Caco-2 (cell line): Measurements from ENCODE around the gene PAPSS2. TPM values are rescaled to one million over a fixed set of nuclear protein-coding genes. Genes with fewer than 3 reads are reported as not detected.

Experiments
- BruUV-seq: library from RNA; stranded (reverse); fragments of 400-500 nt; replicated peaks from 2 replicates; lab custom pipeline; 2021; lab: Mats Ljungman, UMichigan
- CTCF ChIA-PET: fragments of 300-600 bp; sonication (Branson Sonifier 250); formaldehyde crosslinking; loops from one replicate; lab custom pipeline; 2022; ENCODE audit warnings: antibody characterized with exemption; lab: Charles Lee
- POLR2A ChIA-PET: fragments of 300-600 bp; sonication (Branson Sonifier 250); formaldehyde crosslinking; loops from one replicate; lab custom pipeline; 2022; ENCODE audit warnings: antibody characterized with exemption; lab: Charles Lee
- DNase-seq, 2 experiments: peaks; one replicate each; pipeline versions ENCODE4 v3.0.0 to v3.0.0-alpha.2; 2020 to 2022
- H3K27me3 ChIP-seq: replicated peaks from 2 replicates; pipeline ENCODE4 v1.6.0; 2011; ENCODE audit warnings: low read length; ENCODE audit not compliant: control insufficient read depth, insufficient read depth
- H3K36me3 ChIP-seq: 2 replicates; pipeline ENCODE4 v1.5.1; 2011; ENCODE audit warnings: low read length; ENCODE audit not compliant: control insufficient read depth, insufficient read depth
- H3K4me1 ChIP-seq: fragments of 250-450 bp; sonication (Bioruptor Pico); 2 replicates; pipeline ENCODE4 v1.5.1; 2020; ENCODE audit warnings: mild to moderate bottlenecking
- H3K4me3 ChIP-seq: 2 replicates; pipeline ENCODE4 v1.5.1; 2011; ENCODE audit warnings: low read depth, mild to moderate bottlenecking, control low read depth, low read length
- H3K9me3 ChIP-seq: fragments of 250-450 bp; sonication (Bioruptor Pico); 2 replicates; pipeline ENCODE4 v1.5.1; 2020; ENCODE audit warnings: mild to moderate bottlenecking, moderate library complexity
- H3K27ac Mint-ChIP-seq: one replicate; pipeline ENCODE4 v1.8.0; 2022; ENCODE audit warnings: mixed read lengths; ENCODE audit not compliant: unreplicated experiment
- H3K27me3 Mint-ChIP-seq: one replicate; pipeline ENCODE4 v1.8.0; 2022; ENCODE audit warnings: mixed read lengths; ENCODE audit not compliant: insufficient read depth, unreplicated experiment
- H3K36me3 Mint-ChIP-seq: one replicate; pipeline ENCODE4 v1.8.0; 2022; ENCODE audit warnings: mild to moderate bottlenecking, mixed read lengths; ENCODE audit not compliant: insufficient read depth, unreplicated experiment
- H3K4me1 Mint-ChIP-seq: one replicate; pipeline ENCODE4 v1.8.0; 2022; ENCODE audit warnings: low read depth, mixed read lengths; ENCODE audit not compliant: unreplicated experiment
- H3K4me3 Mint-ChIP-seq: one replicate; pipeline ENCODE4 v1.8.0; 2022; ENCODE audit warnings: mild to moderate bottlenecking, moderate library complexity, mixed read lengths; ENCODE audit not compliant: unreplicated experiment
- H3K9me3 Mint-ChIP-seq: one replicate; pipeline ENCODE4 v1.8.0; 2022; ENCODE audit warnings: mixed read lengths; ENCODE audit not compliant: unreplicated experiment
- intact Hi-C: fragments of 100-400 bp; cut with micrococcal nuclease; formaldehyde crosslinking; loops from one replicate; pipeline ENCODE4 v1.10.0; 2022; ENCODE audit not compliant: unreplicated experiment
- total RNA-seq: library from RNA; stranded (reverse); gene quantifications from 2 replicates; pipeline ENCODE4 v1.2.3, GENCODE V29; 2022
- TF ChIP-seq, protein P1 (sequence below), 2 experiments: fragments of 200-600 bp in 1 of 2; IDR thresholded peaks; 1 replicate in 1 of 2; 2 replicates in 1 of 2; pipeline versions ENCODE4 v1.5.1 to v1.8.0; 2011 to 2022; ENCODE audit warnings: antibody characterized with exemption in 1 of 2, control low read depth in 1 of 2, inconsistent platforms in 1 of 2, low read depth in 1 of 2, low read length in 1 of 2, mild to moderate bottlenecking in 1 of 2, moderate library complexity in 1 of 2; ENCODE audit not compliant: insufficient read depth in 1 of 2, severe bottlenecking in 1 of 2, unreplicated experiment in 1 of 2

The PAPSS2 gene
- total RNA-seq, 1 experiment from 2014 or later = 4.3 TPM

DNA sequence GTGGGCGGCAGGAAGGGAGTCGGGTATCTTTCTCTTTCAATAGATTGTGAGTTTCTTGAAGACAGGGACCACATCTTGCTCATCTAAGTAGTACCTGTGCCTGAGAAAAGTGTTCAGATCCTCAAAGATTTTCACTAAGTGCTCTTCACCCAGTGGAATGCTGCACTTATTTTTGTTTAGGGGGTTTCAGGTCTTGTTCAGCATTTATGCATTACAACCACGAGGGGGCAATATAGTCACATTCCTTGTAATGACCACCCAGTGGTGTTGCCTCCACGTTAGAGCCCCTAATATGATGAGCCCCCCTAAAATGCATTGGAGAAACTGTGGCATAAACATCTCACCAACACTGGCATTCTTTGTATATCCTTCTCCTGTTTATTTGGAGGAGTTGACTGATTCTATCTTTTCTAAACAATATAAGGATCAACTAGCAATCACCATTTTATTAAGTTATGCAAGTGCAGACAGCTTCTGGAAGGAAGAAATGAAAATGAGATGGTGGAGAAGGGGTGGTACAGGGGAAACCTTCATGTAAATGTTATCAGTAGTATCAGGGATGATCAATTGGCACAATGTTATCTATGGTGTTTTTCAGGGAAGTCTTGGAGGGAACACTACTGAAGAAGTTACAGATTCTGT is 3.1 kb upstream of the PAPSS2 start:
- peaks cover 14% of the 10 kb centered on the region for H3K4me1 Mint-ChIP-seq
- H3K36me3 Mint-ChIP-seq = peaks cover 4% of the 10 kb centered on the region
- peak in 1 of 2 experiments; percentile 30 for DNase-seq
- H3K4me3 Mint-ChIP-seq = no peak overlapping the region
- no peak overlapping the region for H3K27ac Mint-ChIP-seq
- intact Hi-C loops = loop anchor here (1.0 kb wide), 3 partner anchors 79 to 123 kb away; no protein-coding TSS in a partner anchor
- no TSS peak for BruUV-seq
- Histone ChIP-seq H3K27me3 (no peaks in the 10 kb centered on the region), H3K4me3 (no peak overlapping the region), H3K4me1 (no peaks in the 10 kb centered on the region), H3K36me3 (no peaks in the 10 kb centered on the region), H3K9me3 (no peaks in the 10 kb centered on the region)
- H3K27me3 Mint-ChIP-seq = peaks cover 3% of the 10 kb centered on the region
- TF ChIP-seq, protein P1, sequence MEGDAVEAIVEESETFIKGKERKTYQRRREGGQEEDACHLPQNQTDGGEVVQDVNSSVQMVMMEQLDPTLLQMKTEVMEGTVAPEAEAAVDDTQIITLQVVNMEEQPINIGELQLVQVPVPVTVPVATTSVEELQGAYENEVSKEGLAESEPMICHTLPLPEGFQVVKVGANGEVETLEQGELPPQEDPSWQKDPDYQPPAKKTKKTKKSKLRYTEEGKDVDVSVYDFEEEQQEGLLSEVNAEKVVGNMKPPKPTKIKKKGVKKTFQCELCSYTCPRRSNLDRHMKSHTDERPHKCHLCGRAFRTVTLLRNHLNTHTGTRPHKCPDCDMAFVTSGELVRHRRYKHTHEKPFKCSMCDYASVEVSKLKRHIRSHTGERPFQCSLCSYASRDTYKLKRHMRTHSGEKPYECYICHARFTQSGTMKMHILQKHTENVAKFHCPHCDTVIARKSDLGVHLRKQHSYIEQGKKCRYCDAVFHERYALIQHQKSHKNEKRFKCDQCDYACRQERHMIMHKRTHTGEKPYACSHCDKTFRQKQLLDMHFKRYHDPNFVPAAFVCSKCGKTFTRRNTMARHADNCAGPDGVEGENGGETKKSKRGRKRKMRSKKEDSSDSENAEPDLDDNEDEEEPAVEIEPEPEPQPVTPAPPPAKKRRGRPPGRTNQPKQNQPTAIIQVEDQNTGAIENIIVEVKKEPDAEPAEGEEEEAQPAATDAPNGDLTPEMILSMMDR (IDR thresholded peaks at IDR 0.05; ENCODE audit: insufficient read depth in 1 of 2, low read depth in 1 of 2, low read length in 1 of 2, severe bottlenecking in 1 of 2, unreplicated experiment in 1 of 2) = peak; percentile 68 to 85
- CTCF ChIA-PET = no interaction called here
- POLR2A ChIA-PET = no interaction called here
- H3K9me3 Mint-ChIP-seq = no peaks in the 10 kb centered on the region

DNA sequence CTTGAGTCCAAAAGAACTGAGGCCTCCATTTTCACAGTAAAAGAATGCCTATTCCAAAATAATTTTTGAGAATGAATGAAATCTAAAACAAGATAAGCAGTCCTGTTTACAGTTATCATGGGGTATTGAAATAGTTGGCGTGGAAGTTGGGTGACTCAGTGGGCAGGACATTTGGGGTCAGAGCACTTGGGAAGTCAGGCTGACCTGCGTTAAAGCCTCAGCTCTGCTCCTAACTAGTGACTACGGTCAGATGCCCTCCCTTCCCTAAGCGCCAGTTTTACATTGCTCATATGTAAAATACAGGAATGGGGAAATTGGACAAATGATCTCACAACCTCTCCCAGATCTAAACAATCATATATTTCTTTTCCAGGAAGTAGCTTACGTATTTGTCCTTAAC is 2.3 kb upstream of the PAPSS2 start:
- H3K4me3 Mint-ChIP-seq = no peak overlapping the region
- TF ChIP-seq, protein P1 (IDR thresholded peaks at IDR 0.05; ENCODE audit: insufficient read depth in 1 of 2, low read depth in 1 of 2, low read length in 1 of 2, severe bottlenecking in 1 of 2, unreplicated experiment in 1 of 2) = no peak
- H3K9me3 ChIP-seq = no peaks in the 10 kb centered on the region
- no peaks in the 10 kb centered on the region for H3K27me3 ChIP-seq
- peaks cover 11% of the 10 kb centered on the region for H3K4me1 Mint-ChIP-seq
- no peak overlapping the region for H3K4me3 ChIP-seq
- no peak overlapping the region for H3K27ac Mint-ChIP-seq
- ChIA-PET CTCF (interaction anchor here (1.0 kb wide), 1 partner anchor 124 kb away, joined by 3 read pairs; no protein-coding TSS in a partner anchor), POLR2A (no interaction called here)
- peaks cover 4% of the 10 kb centered on the region for H3K36me3 Mint-ChIP-seq
- BruUV-seq = no TSS peak
- intact Hi-C loops = no loop called here
- no peaks in the 10 kb centered on the region for H3K4me1 ChIP-seq
- no peaks in the 10 kb centered on the region for H3K9me3 Mint-ChIP-seq
- H3K36me3 ChIP-seq = no peaks in the 10 kb centered on the region
- DNase-seq = no peak
- peaks cover 3% of the 10 kb centered on the region for H3K27me3 Mint-ChIP-seq

DNA sequence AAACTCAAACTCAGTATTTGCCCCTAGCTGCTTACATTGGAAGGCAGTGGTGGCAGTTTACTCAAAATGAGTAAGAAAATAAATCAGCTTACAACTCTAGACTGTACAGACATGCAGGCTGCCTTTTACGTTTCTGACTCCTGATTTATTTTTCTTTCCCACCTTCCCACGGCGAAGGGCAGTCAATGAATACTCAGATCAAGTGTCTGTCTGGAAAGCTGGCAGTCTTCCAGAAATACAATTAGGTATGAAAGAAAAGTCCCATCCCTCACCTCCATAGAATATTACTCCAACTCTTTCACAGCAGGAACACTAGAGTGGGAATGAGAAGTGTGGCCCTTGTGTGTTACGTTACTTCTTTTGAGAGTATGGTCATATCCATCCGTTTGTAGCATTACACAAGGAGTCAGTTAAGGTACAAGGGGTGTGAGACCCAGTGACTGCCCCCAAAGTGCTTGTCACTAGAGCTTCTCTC is 1.3 kb upstream of the PAPSS2 start:
- Mint-ChIP-seq H3K36me3 (peaks cover 4% of the 10 kb centered on the region), H3K27ac (no peak overlapping the region), H3K4me1 (peaks cover 11% of the 10 kb centered on the region), H3K27me3 (peaks cover 3% of the 10 kb centered on the region), H3K9me3 (no peaks in the 10 kb centered on the region), H3K4me3 (no peak overlapping the region)
- Histone ChIP-seq H3K4me3 (no peak overlapping the region), H3K9me3 (no peaks in the 10 kb centered on the region), H3K27me3 (no peaks in the 10 kb centered on the region), H3K4me1 (no peaks in the 10 kb centered on the region), H3K36me3 (no peaks in the 10 kb centered on the region)
- intact Hi-C loops = no loop called here
- POLR2A ChIA-PET = no interaction called here
- TF ChIP-seq, protein P1 (IDR thresholded peaks at IDR 0.05; ENCODE audit: insufficient read depth in 1 of 2, low read depth in 1 of 2, low read length in 1 of 2, severe bottlenecking in 1 of 2, unreplicated experiment in 1 of 2) = no peak
- CTCF ChIA-PET = no interaction called here
- no peak for DNase-seq
- no TSS peak for BruUV-seq
